ENCODE results near the gene ZGPAT. TPM values are rescaled to one million over a fixed set of nuclear protein-coding genes. Genes with fewer than 3 reads are reported as not detected.

Gene ZGPAT
- total and polyA plus RNA-seq, 2 of the 8 experiments (the other 6 are each of a cell fraction or from before 2014, with no cell fraction given) = 14.5 to 21.4 TPM

- TF ChIP-seq, protein P1, sequence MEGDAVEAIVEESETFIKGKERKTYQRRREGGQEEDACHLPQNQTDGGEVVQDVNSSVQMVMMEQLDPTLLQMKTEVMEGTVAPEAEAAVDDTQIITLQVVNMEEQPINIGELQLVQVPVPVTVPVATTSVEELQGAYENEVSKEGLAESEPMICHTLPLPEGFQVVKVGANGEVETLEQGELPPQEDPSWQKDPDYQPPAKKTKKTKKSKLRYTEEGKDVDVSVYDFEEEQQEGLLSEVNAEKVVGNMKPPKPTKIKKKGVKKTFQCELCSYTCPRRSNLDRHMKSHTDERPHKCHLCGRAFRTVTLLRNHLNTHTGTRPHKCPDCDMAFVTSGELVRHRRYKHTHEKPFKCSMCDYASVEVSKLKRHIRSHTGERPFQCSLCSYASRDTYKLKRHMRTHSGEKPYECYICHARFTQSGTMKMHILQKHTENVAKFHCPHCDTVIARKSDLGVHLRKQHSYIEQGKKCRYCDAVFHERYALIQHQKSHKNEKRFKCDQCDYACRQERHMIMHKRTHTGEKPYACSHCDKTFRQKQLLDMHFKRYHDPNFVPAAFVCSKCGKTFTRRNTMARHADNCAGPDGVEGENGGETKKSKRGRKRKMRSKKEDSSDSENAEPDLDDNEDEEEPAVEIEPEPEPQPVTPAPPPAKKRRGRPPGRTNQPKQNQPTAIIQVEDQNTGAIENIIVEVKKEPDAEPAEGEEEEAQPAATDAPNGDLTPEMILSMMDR (IDR thresholded peaks at IDR 0.05; ENCODE audit: control extremely low read depth in 1 of 3, insufficient read depth in 1 of 3, low read depth in 1 of 3, low read length in 3 of 3) = no peak
- no peak for TF ChIP-seq MAFK (IDR thresholded peaks at IDR 0.05; ENCODE audit: low read depth, low read length)
These were observed 24.6 kb downstream of the ZGPAT start (continued) for GRCh38 chr20:63732118-63733095.

Measured in H1 (cell line).